Esophagus mucosa (tissue), 1 donor: ENCODE results near the gene RGS11. TPM values are rescaled to one million over a fixed set of nuclear protein-coding genes. Genes with fewer than 3 reads are reported as not detected.

ENCODE experiments used
- ATAC-seq: fragments of 200-7000 bp; cut with Tn5 transposase; one replicate; pipeline ENCODE4 v1.9.1; 2020
- total RNA-seq: library from RNA; stranded (reverse); gene quantifications from one replicate; pipeline ENCODE4 v1.2.4, GENCODE V29; 2023
- donor health status: DM: yes; HTN: yes; CAD: no.

The RGS11 gene
- total RNA-seq, 1 donor from 2014 or later = 0.92 TPM

- no peak for ATAC-seq
Observed at GRCh38 chr16:296276-296675, 20.5 kb upstream of the RGS11 start.

GRCh38 chr16:293043-293775 lies 17.5 kb upstream of the RGS11 start:
- no peak for ATAC-seq

- ATAC-seq = no peak
Observed at GRCh38 chr16:291539-291938, 15.8 kb upstream of the RGS11 start.

- ATAC-seq = no peak
Observed at GRCh38 chr16:290681-291405, 15.1 kb upstream of the RGS11 start.

- ATAC-seq = no peak
Observed at GRCh38 chr16:290015-290680, 14.4 kb upstream of the RGS11 start.

GRCh38 chr16:289395-289997 lies 13.8 kb upstream of the RGS11 start:
- ATAC-seq = no peak

- no peak for ATAC-seq
Observed at GRCh38 chr16:287981-288920, 12.5 kb upstream of the RGS11 start.

- ATAC-seq = no peak
Observed at GRCh38 chr16:287298-287811, 11.6 kb upstream of the RGS11 start.

GRCh38 chr16:286491-287297 lies 10.9 kb upstream of the RGS11 start:
- ATAC-seq = no peak

GRCh38 chr16:285146-286055 lies 9.7 kb upstream of the RGS11 start:
- no peak for ATAC-seq

GRCh38 chr16:284204-285120 lies 8.7 kb upstream of the RGS11 start:
- no peak for ATAC-seq

- no peak for ATAC-seq
Observed at GRCh38 chr16:283033-283805, 7.5 kb upstream of the RGS11 start, which contains the start of gene PDIA2. Gene PDIA2, plus strand, starts transcription at chr16:283164. Its CDS starts 6 bp downstream, at chr16:283170.

GRCh38 chr16:282491-282890 lies 6.7 kb upstream of the RGS11 start:
- no peak for ATAC-seq

GRCh38 chr16:281660-282255 lies 6.0 kb upstream of the RGS11 start:
- peak; percentile 7 for ATAC-seq

- no peak for ATAC-seq
Observed at GRCh38 chr16:280991-281659, 5.4 kb upstream of the RGS11 start.

GRCh38 chr16:280552-280951 lies 4.8 kb upstream of the RGS11 start, which contains the start of gene ARHGDIG:
Gene ARHGDIG, plus strand, starts transcription at chr16:280591. Its CDS starts 90 bp downstream, at chr16:280681.
- no peak for ATAC-seq
